Sigmoid colon (tissue), 4 donors: ENCODE measurements around the gene TTYH1.

Source experiments
- POLR2AphosphoS5 ChIP-seq, 4 donors: sonication (generic); formaldehyde crosslinking; IDR thresholded peaks; one replicate each; pipeline ENCODE4 v1.6.1; 2017; ENCODE audit warnings: antibody characterized with exemption in 4 of 4
- TF ChIP-seq, protein P1 (sequence below), 4 experiments: fragments of 450-650 bp in 3 of 4; fragments of 200-600 bp in 1 of 4; IDR thresholded peaks; one replicate each; pipeline ENCODE4 v1.5.1; 2016 to 2019; ENCODE audit warnings: antibody characterized with exemption in 4 of 4, mild to moderate bottlenecking in 3 of 4, moderate library complexity in 2 of 4

DNA sequence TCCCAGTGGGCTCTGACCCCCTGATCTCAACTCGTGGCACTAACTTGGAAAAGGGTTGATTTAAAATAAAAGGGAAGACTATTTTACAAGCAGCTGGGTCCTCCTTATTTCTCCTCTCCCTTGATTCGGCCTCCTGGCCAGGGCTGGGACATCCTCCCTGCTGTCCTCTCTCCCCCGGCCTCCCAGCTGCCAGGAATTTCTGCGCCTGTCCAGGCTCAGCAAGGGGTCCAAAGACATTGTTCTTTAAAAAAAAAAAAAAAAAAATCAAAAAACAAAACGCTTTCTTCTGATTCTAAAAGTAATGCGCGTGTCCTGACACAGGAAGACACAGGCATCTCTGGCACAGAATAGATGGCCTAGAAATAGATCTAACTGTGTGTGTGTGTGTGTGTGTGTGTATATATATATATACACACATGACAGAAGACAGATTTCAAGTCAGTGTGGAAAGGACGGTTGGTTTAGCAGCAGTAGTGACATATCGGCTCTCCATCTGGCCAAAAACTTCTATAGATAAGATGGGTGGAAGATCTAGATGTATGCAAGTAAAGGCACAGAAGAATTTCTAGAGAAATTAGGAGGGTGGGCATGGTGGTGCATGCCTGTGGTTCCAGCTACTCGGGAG, 21.5 kb downstream of the TTYH1 start:
- TF ChIP-seq, protein P1, sequence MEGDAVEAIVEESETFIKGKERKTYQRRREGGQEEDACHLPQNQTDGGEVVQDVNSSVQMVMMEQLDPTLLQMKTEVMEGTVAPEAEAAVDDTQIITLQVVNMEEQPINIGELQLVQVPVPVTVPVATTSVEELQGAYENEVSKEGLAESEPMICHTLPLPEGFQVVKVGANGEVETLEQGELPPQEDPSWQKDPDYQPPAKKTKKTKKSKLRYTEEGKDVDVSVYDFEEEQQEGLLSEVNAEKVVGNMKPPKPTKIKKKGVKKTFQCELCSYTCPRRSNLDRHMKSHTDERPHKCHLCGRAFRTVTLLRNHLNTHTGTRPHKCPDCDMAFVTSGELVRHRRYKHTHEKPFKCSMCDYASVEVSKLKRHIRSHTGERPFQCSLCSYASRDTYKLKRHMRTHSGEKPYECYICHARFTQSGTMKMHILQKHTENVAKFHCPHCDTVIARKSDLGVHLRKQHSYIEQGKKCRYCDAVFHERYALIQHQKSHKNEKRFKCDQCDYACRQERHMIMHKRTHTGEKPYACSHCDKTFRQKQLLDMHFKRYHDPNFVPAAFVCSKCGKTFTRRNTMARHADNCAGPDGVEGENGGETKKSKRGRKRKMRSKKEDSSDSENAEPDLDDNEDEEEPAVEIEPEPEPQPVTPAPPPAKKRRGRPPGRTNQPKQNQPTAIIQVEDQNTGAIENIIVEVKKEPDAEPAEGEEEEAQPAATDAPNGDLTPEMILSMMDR (IDR thresholded peaks at IDR 0.05): no peak
- TF ChIP-seq POLR2AphosphoS5 (IDR thresholded peaks at IDR 0.05): no peak
